ENCODE data around the gene ALS2. TPM values are rescaled to one million over a fixed set of nuclear protein-coding genes. Genes with fewer than 3 reads are reported as not detected.

Gene ALS2
- total RNA-seq, 2 experiments from 2014 or later = 7.0 to 7.2 TPM

DNA sequence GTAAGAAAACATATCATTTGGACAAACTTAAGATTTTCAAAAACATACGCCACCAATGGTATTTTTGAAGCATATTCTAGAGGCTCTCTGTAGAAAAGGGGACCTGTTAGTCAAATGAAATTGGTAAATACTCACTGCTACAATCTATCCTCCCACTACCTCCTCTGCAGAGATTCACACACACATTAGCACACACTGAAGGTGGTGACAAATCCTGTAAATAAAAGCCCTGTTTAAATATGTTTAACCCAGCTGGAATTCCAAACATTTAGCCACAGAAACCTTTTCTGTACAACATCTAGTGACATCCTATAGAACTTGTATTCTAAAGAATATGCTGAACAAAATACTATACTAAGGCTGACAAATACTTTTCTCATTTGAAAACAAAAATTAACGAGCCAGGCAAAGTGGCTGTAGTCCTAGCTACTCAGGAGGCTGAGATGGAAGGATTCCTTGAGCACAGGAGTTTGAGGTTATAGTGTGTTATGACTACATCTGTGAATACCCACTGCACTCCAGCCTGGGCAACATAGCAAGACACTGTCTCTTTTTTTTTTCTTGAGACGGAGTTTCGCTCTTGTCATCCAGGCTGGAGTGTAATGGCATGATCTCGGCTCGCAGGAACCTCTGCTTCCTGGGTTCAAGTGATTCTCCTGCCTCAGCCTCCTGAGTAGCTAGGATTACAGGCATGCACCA is 25.9 kb downstream of the ALS2 start:
- no peak for ATAC-seq (ENCODE audit: poor library complexity)
- no peaks in the 10 kb centered on the region for H3K4me1 Mint-ChIP-seq (ENCODE audit: low read depth)
- ChIA-PET CTCF (no interaction called here), POLR2A (no interaction called here)
- intact Hi-C loops (cut with DNase I, micrococcal nuclease) = loop anchor here in 1 of 2 experiments (5.0 kb wide), 1 partner anchor 422 kb away; no protein-coding TSS in a partner anchor
- no peak overlapping the region for H3K4me3 Mint-ChIP-seq
- peaks cover 17% of the 10 kb centered on the region for H3K36me3 Mint-ChIP-seq (ENCODE audit: low read depth)
- Histone ChIP-seq H3K4me1 (ENCODE audit: insufficient read depth, low read length) (no peaks in the 10 kb centered on the region), H3K27ac (ENCODE audit: low read depth in 1 of 2, low read length in 2 of 2) (no peak overlapping the region), H3K27me3 (ENCODE audit: control insufficient read depth in 1 of 2, insufficient read depth in 2 of 2, low read length in 2 of 2) (no peaks in the 10 kb centered on the region), H3K36me3 (ENCODE audit: insufficient read depth, low read length) (no peaks in the 10 kb centered on the region), H3K9me3 (ENCODE audit: control insufficient read depth in 1 of 2, insufficient read depth in 1 of 2, low read length in 2 of 2) (no peaks in the 10 kb centered on the region), H3K4me3 (ENCODE audit: low read length) (no peak overlapping the region)
- TF ChIP-seq, protein P1, sequence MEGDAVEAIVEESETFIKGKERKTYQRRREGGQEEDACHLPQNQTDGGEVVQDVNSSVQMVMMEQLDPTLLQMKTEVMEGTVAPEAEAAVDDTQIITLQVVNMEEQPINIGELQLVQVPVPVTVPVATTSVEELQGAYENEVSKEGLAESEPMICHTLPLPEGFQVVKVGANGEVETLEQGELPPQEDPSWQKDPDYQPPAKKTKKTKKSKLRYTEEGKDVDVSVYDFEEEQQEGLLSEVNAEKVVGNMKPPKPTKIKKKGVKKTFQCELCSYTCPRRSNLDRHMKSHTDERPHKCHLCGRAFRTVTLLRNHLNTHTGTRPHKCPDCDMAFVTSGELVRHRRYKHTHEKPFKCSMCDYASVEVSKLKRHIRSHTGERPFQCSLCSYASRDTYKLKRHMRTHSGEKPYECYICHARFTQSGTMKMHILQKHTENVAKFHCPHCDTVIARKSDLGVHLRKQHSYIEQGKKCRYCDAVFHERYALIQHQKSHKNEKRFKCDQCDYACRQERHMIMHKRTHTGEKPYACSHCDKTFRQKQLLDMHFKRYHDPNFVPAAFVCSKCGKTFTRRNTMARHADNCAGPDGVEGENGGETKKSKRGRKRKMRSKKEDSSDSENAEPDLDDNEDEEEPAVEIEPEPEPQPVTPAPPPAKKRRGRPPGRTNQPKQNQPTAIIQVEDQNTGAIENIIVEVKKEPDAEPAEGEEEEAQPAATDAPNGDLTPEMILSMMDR (IDR thresholded peaks at IDR 0.05) = no peak
- no peaks in the 10 kb centered on the region for H3K27me3 Mint-ChIP-seq
- H3K9me3 Mint-ChIP-seq = no peaks in the 10 kb centered on the region
- no peak for DNase-seq
- no peak overlapping the region for H3K27ac Mint-ChIP-seq

DNA sequence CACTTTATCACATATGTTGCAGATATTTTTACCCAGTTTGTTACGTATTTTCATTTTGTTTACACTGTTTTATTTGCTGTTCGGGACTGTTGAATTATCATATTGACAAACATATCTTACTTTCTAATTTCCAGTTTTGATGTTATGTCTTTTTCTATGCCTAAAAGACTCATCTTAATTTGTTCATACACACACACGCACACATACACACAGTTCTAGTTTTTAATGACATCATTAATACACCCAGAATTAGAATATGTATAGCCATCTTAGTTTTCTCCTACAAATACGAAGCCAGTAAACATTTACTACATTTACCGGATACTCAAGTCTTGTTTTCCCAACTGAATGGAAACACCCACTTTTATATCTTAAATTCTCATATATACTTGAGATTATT is 29.2 kb downstream of the ALS2 start:
- H3K27ac Mint-ChIP-seq = no peak overlapping the region
- no peak overlapping the region for H3K4me3 ChIP-seq (ENCODE audit: low read length)
- no peaks in the 10 kb centered on the region for H3K9me3 Mint-ChIP-seq
- no peaks in the 10 kb centered on the region for H3K4me1 Mint-ChIP-seq (ENCODE audit: low read depth)
- ATAC-seq (ENCODE audit: poor library complexity) (no peak), DNase-seq (no peak)
- no peaks in the 10 kb centered on the region for H3K27me3 ChIP-seq (ENCODE audit: control insufficient read depth in 1 of 2, insufficient read depth in 2 of 2, low read length in 2 of 2)
- POLR2A ChIA-PET = no interaction called here
- peaks cover 24% of the 10 kb centered on the region for H3K36me3 Mint-ChIP-seq (ENCODE audit: low read depth)
- no peaks in the 10 kb centered on the region for H3K4me1 ChIP-seq (ENCODE audit: insufficient read depth, low read length)
- no peaks in the 10 kb centered on the region for H3K9me3 ChIP-seq (ENCODE audit: control insufficient read depth in 1 of 2, insufficient read depth in 1 of 2, low read length in 2 of 2)
- no peaks in the 10 kb centered on the region for H3K27me3 Mint-ChIP-seq
- intact Hi-C loops (cut with DNase I, micrococcal nuclease) = loop anchor here in 1 of 2 experiments (5.0 kb wide), 1 partner anchor 426 kb away; no protein-coding TSS in a partner anchor
- no peak overlapping the region for H3K4me3 Mint-ChIP-seq
- CTCF ChIA-PET = no interaction called here
- H3K36me3 ChIP-seq (ENCODE audit: insufficient read depth, low read length) = peaks cover 3% of the 10 kb centered on the region
- TF ChIP-seq, protein P1 (IDR thresholded peaks at IDR 0.05) = no peak
- no peak overlapping the region for H3K27ac ChIP-seq (ENCODE audit: low read depth in 1 of 2, low read length in 2 of 2)

DNA sequence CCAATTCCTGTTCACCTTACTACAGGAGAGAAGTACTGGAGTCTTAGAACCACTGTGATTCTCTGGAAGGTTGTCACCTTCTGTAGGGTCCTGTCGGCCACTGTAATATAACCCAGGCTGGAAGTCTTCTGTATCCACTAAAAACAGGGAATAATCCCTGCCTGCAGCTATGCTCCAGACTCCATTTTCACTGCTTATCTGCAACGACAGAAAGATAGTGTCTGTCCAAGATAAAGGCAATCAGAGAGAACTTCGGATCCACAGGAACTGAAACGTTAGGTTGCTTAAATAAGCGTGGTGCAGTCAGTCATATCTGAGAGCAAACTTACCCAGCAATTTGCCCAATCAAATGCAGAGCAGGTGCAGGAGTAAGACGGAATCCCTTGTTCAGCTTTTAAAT is 34.2 kb downstream of the ALS2 start:
- no peaks in the 10 kb centered on the region for H3K9me3 ChIP-seq (ENCODE audit: control insufficient read depth in 1 of 2, insufficient read depth in 1 of 2, low read length in 2 of 2)
- Mint-ChIP-seq H3K4me1 (ENCODE audit: low read depth) (no peaks in the 10 kb centered on the region), H3K4me3 (no peak overlapping the region), H3K36me3 (ENCODE audit: low read depth) (peaks cover 47% of the 10 kb centered on the region), H3K27me3 (no peaks in the 10 kb centered on the region), H3K9me3 (no peaks in the 10 kb centered on the region), H3K27ac (no peak overlapping the region)
- H3K4me1 ChIP-seq (ENCODE audit: insufficient read depth, low read length) = no peaks in the 10 kb centered on the region
- peaks cover 3% of the 10 kb centered on the region for H3K36me3 ChIP-seq (ENCODE audit: insufficient read depth, low read length)
- intact Hi-C loops (cut with DNase I, micrococcal nuclease) = no loop called here
- H3K4me3 ChIP-seq (ENCODE audit: low read length) = no peak overlapping the region
- H3K27me3 ChIP-seq (ENCODE audit: control insufficient read depth in 1 of 2, insufficient read depth in 2 of 2, low read length in 2 of 2) = no peaks in the 10 kb centered on the region
- ChIA-PET CTCF (interaction anchor here (0.8 kb wide), 1 partner anchor 9 kb away, joined by 3 read pairs; no protein-coding TSS in a partner anchor), POLR2A (no interaction called here)
- no peak overlapping the region for H3K27ac ChIP-seq (ENCODE audit: low read depth in 1 of 2, low read length in 2 of 2)
- TF ChIP-seq, protein P1 (IDR thresholded peaks at IDR 0.05) = no peak
- DNase-seq (no peak), ATAC-seq (ENCODE audit: poor library complexity) (no peak)

All from CD4-positive, alpha-beta T cell (primary cell).